ENCODE data around the gene TTBK2.
"Not testable (repeated sequence)": the region's sequence is repeated elsewhere in the genome, so short reads cannot be mapped to it uniquely, and the experiment has no call there.

The TTBK2 gene

DNA sequence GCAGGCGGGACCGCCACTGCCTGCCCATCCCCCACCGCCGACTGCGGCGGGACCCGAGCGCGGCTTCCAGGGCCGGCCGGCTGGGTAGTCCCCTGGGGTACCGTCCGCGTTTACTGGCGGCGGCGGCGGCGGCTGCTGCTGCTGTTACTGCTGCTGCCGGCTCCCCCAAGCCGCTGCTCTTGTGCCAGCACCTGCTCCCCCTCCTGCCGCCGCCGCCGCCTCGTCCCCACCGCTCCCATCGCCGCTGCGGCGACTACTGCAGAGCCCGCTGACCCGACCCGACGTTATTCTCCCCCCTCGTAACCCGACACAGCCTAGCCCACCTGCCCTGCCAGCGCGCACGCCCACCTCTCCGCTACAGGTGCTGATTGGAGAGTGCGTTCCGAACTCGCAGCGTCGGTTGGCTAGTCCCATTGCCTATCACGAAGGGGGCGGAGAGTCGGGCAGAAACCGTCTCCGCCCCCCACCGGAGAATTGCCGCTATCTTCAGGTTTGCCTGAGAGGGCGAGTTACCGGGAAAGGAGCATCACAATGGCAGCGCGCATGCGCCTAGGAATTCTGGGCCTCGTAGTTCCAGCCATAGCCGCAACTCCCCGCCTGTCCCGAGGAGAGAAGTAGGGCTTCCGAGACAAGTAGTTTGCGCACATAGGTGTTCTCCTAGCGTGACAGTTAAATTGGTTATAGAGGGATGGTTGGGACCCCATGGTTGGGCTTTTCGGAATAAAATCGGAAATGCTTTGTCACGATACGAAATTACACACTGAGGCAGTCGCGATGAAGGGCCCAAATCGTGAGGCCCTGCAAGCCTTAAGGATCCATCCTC is at the start of gene TTBK2:
Gene TTBK2, minus strand, starts transcription at position 260 of the 823 bp plus-strand sequence. CDS start 42,161 bp downstream, outside the sequence.
- TF ChIP-seq, protein P1, sequence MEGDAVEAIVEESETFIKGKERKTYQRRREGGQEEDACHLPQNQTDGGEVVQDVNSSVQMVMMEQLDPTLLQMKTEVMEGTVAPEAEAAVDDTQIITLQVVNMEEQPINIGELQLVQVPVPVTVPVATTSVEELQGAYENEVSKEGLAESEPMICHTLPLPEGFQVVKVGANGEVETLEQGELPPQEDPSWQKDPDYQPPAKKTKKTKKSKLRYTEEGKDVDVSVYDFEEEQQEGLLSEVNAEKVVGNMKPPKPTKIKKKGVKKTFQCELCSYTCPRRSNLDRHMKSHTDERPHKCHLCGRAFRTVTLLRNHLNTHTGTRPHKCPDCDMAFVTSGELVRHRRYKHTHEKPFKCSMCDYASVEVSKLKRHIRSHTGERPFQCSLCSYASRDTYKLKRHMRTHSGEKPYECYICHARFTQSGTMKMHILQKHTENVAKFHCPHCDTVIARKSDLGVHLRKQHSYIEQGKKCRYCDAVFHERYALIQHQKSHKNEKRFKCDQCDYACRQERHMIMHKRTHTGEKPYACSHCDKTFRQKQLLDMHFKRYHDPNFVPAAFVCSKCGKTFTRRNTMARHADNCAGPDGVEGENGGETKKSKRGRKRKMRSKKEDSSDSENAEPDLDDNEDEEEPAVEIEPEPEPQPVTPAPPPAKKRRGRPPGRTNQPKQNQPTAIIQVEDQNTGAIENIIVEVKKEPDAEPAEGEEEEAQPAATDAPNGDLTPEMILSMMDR (IDR thresholded peaks at IDR 0.05; ENCODE audit: low read depth, low read length, missing control alignments) = peak; percentile 11
- peak within 1 kb of the TSS; percentile 63 for H3K4me3 ChIP-seq (ENCODE audit: low read depth, low read length)

DNA sequence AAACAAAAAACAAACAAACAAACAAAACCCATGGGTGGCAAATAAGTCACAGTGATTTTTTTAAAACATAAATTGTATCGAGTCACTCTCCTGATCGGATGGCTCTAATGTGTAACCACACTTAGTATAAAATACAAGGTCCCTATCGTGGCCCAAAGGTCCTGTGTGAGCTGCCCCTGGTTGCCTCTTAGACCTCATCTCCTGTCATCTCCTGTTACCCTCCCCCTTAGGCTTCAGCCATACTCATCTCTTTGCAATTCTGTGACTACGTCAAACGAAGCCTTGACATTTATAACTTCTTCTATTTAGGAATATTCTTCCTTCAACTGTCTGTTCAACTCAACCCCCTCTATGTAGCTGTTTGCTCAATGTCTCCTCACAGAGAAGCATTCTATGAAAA is 43.9 kb upstream of the TTBK2 start:
- no peak for DNase-seq (ENCODE audit: low read depth)
- H3K4me3 ChIP-seq (ENCODE audit: low read depth, low read length) = no peak overlapping the region
- TF ChIP-seq, protein P1 (IDR thresholded peaks at IDR 0.05; ENCODE audit: low read depth, low read length, missing control alignments) = no peak

More for the DNA sequence above, at the start of gene TTBK2:
- DNase-seq (ENCODE audit: low read depth) = peak; percentile 97

DNA sequence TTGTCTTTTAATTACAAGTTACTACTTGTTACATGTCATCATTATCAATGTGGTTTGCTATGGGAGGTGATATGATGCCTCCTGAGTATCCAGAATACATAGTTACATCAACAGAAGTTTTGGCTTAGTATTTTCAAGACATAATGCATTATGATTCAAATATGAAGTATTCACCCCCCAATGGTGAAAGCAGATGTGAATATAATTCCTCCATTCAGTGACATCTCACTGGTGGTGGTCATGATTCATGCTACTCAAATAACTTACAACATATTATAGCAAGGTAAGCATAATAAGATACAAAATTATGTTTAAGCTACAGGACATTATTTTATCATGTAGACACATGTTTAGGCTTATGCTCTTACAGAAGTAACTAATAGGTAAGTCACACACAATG is 34.9 kb upstream of the TTBK2 start:
- H3K4me3 ChIP-seq (ENCODE audit: low read depth, low read length) = no peak overlapping the region
- TF ChIP-seq, protein P1 (IDR thresholded peaks at IDR 0.05; ENCODE audit: low read depth, low read length, missing control alignments) = no peak
- no peak for DNase-seq (ENCODE audit: low read depth)

GRCh38 chr15:42954291-42954690 is 33.7 kb upstream of the TTBK2 start:
- no peak overlapping the region for H3K4me3 ChIP-seq (ENCODE audit: low read depth, low read length)
- TF ChIP-seq, protein P1 (IDR thresholded peaks at IDR 0.05; ENCODE audit: low read depth, low read length, missing control alignments) = no peak
- no peak for DNase-seq (ENCODE audit: low read depth)

GRCh38 chr15:42948898-42949297 is 28.3 kb upstream of the TTBK2 start:
- H3K4me3 ChIP-seq (ENCODE audit: low read depth, low read length); DNase-seq (ENCODE audit: low read depth): not testable (repeated sequence)

GRCh38 chr15:42940527-42940926 is 19.9 kb upstream of the TTBK2 start:
- TF ChIP-seq, protein P1 (IDR thresholded peaks at IDR 0.05; ENCODE audit: low read depth, low read length, missing control alignments) = no peak
- no peak overlapping the region for H3K4me3 ChIP-seq (ENCODE audit: low read depth, low read length)
- DNase-seq (ENCODE audit: low read depth) = no peak

- TF ChIP-seq, protein P1 (IDR thresholded peaks at IDR 0.05; ENCODE audit: low read depth, low read length, missing control alignments) = no peak
- DNase-seq (ENCODE audit: low read depth) = no peak
Measured at GRCh38 chr15:42939841-42940240, 19.3 kb upstream of the TTBK2 start.

More at GRCh38 chr15:42939841-42940240, 19.3 kb upstream of the TTBK2 start:
- H3K4me3 ChIP-seq (ENCODE audit: low read depth, low read length) = no peak overlapping the region

Data from GM12864 (cell line).